Tibial nerve (tissue), 4 donors: Measurements from ENCODE around the gene EXOC8. TPM values are rescaled to one million over a fixed set of nuclear protein-coding genes. Genes with fewer than 3 reads are reported as not detected.

ENCODE experiments used
- DNase-seq, 2 donors: peaks; one replicate each; pipeline ENCODE4 v3.0.0-alpha.2; 2019; ENCODE audit warnings: low spot score in 2 of 2
- H3K27ac ChIP-seq, 4 donors: fragments of 200-600 bp; sonication (generic) in 3 of 4; one replicate each; pipeline ENCODE4 v1.5.1; 2017 to 2019; ENCODE audit warnings: mild to moderate bottlenecking in 1 of 4
- H3K27me3 ChIP-seq, 2 donors: fragments of 200-600 bp; sonication (generic) in 1 of 2; one replicate each; pipeline versions ENCODE4 v1.5.1 to v1.6.0; 2017 to 2019
- H3K36me3 ChIP-seq, 3 donors: fragments of 200-600 bp; sonication (generic); one replicate each; pipeline ENCODE4 v1.5.1; 2018 to 2019
- H3K4me1 ChIP-seq, 4 donors: fragments of 200-600 bp; sonication (generic) in 3 of 4; one replicate each; pipeline ENCODE4 v1.5.1; 2017 to 2019
- H3K4me3 ChIP-seq, 4 donors: fragments of 200-600 bp; sonication (generic) in 3 of 4; one replicate each; pipeline ENCODE4 v1.5.1; 2017 to 2019; ENCODE audit warnings: mild to moderate bottlenecking in 1 of 4, moderate library complexity in 1 of 4
- H3K9me3 ChIP-seq, 4 donors: fragments of 200-600 bp; sonication (generic) in 3 of 4; one replicate each; pipeline ENCODE4 v1.5.1; 2017 to 2019
- CTCF ChIP-seq, 5 experiments: fragments of 200-600 bp in 3 of 5; fragments of 450-650 bp in 2 of 5; sonication (generic) in 3 of 5; IDR thresholded peaks; one replicate each; pipeline ENCODE4 v1.5.1; 2016 to 2019; ENCODE audit warnings: antibody characterized with exemption in 5 of 5, mild to moderate bottlenecking in 3 of 5, moderate library complexity in 2 of 5
- EP300 ChIP-seq, 2 donors: sonication (generic); formaldehyde crosslinking; IDR thresholded peaks; one replicate each; pipeline ENCODE4 v1.6.1; 2017; ENCODE audit warnings: antibody characterized with exemption in 2 of 2, mild to moderate bottlenecking in 1 of 2
- POLR2A ChIP-seq, 2 donors: fragments of 450-650 bp; IDR thresholded peaks; one replicate each; pipeline ENCODE4 v1.6.1; 2017; ENCODE audit warnings: antibody characterized with exemption in 2 of 2, mild to moderate bottlenecking in 2 of 2, moderate library complexity in 2 of 2
- WGBS, 2 donors: methylation state at CpG; one replicate each; pipeline ENCODE4 v1.1.5; 2018; 5-methylcytosine and 5-hydroxymethylcytosine counted together
- total RNA-seq, 4 donors: library from RNA; depleted of rRNA; stranded (reverse); fragments of >200 nt; gene quantifications; one replicate each; pipeline ENCODE4 v1.1.0, GENCODE V29; 2016

Gene EXOC8
- total RNA-seq, 4 donors from 2014 or later, result 12.6 to 15.7 (median 14.5) TPM

GRCh38 chr1:231347961-231348360, 10.3 kb upstream of the EXOC8 start:
- Histone ChIP-seq H3K4me3 (no peak overlapping the region), H3K36me3 (peaks cover 0 to 83% (median 0%) of the 10 kb centered on the region in 3 donors), H3K9me3 (no peaks in the 10 kb centered on the region), H3K4me1 (no peaks in the 10 kb centered on the region), H3K27me3 (no peaks in the 10 kb centered on the region), H3K27ac (no peak overlapping the region)
- WGBS, 2 donors, result 90 to 96% methylated on average over 4 of the region's 4 CpGs
- DNase-seq, result no peak
- TF ChIP-seq EP300 (IDR thresholded peaks at IDR 0.05), result no peak
- TF ChIP-seq POLR2A (IDR thresholded peaks at IDR 0.05), result no peak
- TF ChIP-seq CTCF (IDR thresholded peaks at IDR 0.05), result no peak

GRCh38 chr1:231340328-231341013, 2.8 kb upstream of the EXOC8 start:
- TF ChIP-seq POLR2A (IDR thresholded peaks at IDR 0.05) (no peak), CTCF (IDR thresholded peaks at IDR 0.05) (no peak), EP300 (IDR thresholded peaks at IDR 0.05) (no peak)
- no peak overlapping the region for H3K27ac ChIP-seq
- WGBS, 2 donors, result 89 to 90% methylated on average over 6 of the region's 6 CpGs

GRCh38 chr1:231338270-231339128, 847 bp upstream of the EXOC8 start, which contains the start of gene SPRTN:
SPRTN (plus strand) TSS chr1:231338293; CDS start chr1:231338384, 91 bp downstream.
- Histone ChIP-seq H3K27ac (peak within 1 kb of the TSS; percentile 80 to 97 (median 92)), H3K4me3 (peak within 1 kb of the TSS; percentile 70 to 78 (median 73)), H3K9me3 (no peaks in the 10 kb centered on the region), H3K4me1 (peaks cover 3 to 57% (median 43%) of the 10 kb centered on the region in 4 donors), H3K36me3 (peaks cover 0 to 27% (median 0%) of the 10 kb centered on the region in 3 donors), H3K27me3 (no peaks in the 10 kb centered on the region)
- DNase-seq, result peak in 1 of 2 donors; percentile 5
- TF ChIP-seq POLR2A (IDR thresholded peaks at IDR 0.05) (no peak), EP300 (IDR thresholded peaks at IDR 0.05) (no peak), CTCF (IDR thresholded peaks at IDR 0.05) (no peak)
- 1% methylated on average over 31 to 32 of the region's 43 CpGs for WGBS, 2 donors

More at GRCh38 chr1:231340328-231341013, 2.8 kb upstream of the EXOC8 start:
- Histone ChIP-seq H3K27me3 (no peaks in the 10 kb centered on the region), H3K36me3 (peaks cover 0 to 33% (median 0%) of the 10 kb centered on the region in 3 donors), H3K4me3 (no peak overlapping the region), H3K9me3 (no peaks in the 10 kb centered on the region), H3K4me1 (peaks cover 1 to 37% (median 25%) of the 10 kb centered on the region in 4 donors)
- no peak for DNase-seq

GRCh38 chr1:231337043-231337471, 595 bp downstream of the EXOC8 start:
- WGBS, 2 donors, result 0 to 1% methylated on average over 13 to 25 of the region's 32 CpGs
- TF ChIP-seq CTCF (IDR thresholded peaks at IDR 0.05) (no peak), POLR2A (IDR thresholded peaks at IDR 0.05) (no peak), EP300 (IDR thresholded peaks at IDR 0.05) (no peak)
- H3K27me3 ChIP-seq, result no peaks in the 10 kb centered on the region
- peaks cover 0 to 25% (median 0%) of the 10 kb centered on the region in 3 donors for H3K36me3 ChIP-seq
- peaks cover 3 to 71% (median 49%) of the 10 kb centered on the region in 4 donors for H3K4me1 ChIP-seq
- H3K9me3 ChIP-seq, result no peaks in the 10 kb centered on the region
- H3K27ac ChIP-seq, result peak overlapping the region; percentile 32 to 97 (median 92)
- no peak for DNase-seq
- peak overlapping the region; percentile 70 to 78 (median 73) for H3K4me3 ChIP-seq
